Hepatocyte (in vitro differentiated cells): ENCODE data around the gene PLXND1.

ENCODE experiments used
- CTCF ChIP-seq: fragments of 200-600 bp; sonication (generic); IDR thresholded peaks from 2 replicates; pipeline ENCODE4 v1.5.1; 2016; ENCODE audit warnings: antibody characterized with exemption, mild to moderate bottlenecking; ENCODE audit not compliant: poor library complexity
- EZH2phosphoT487 ChIP-seq: fragments of 200-600 bp; sonication (generic); IDR thresholded peaks from one replicate; pipeline ENCODE4 v1.6.1; 2018; ENCODE audit warnings: antibody characterized with exemption, mild to moderate bottlenecking, low read depth, moderate library complexity; ENCODE audit not compliant: unreplicated experiment, severe bottlenecking

- TF ChIP-seq CTCF: no peak
- no peak for TF ChIP-seq EZH2phosphoT487
Observed at GRCh38 chr3:129618186-129618820, 11.8 kb upstream of the PLXND1 start.
